Tibial nerve (tissue), 4 donors: ENCODE data around the gene ORMDL3.

Experiments used
- EP300 ChIP-seq, 2 donors: sonication (generic); formaldehyde crosslinking; IDR thresholded peaks; one replicate each; pipeline ENCODE4 v1.6.1; 2017; ENCODE audit warnings: antibody characterized with exemption in 2 of 2, mild to moderate bottlenecking in 1 of 2
- POLR2A ChIP-seq, 2 donors: fragments of 450-650 bp; IDR thresholded peaks; one replicate each; pipeline ENCODE4 v1.6.1; 2017; ENCODE audit warnings: antibody characterized with exemption in 2 of 2, mild to moderate bottlenecking in 2 of 2, moderate library complexity in 2 of 2
- TF ChIP-seq, protein P1 (sequence below), 5 experiments: fragments of 200-600 bp in 3 of 5; fragments of 450-650 bp in 2 of 5; sonication (generic) in 3 of 5; IDR thresholded peaks; one replicate each; pipeline ENCODE4 v1.5.1; 2016 to 2019; ENCODE audit warnings: antibody characterized with exemption in 5 of 5, mild to moderate bottlenecking in 3 of 5, moderate library complexity in 2 of 5

DNA sequence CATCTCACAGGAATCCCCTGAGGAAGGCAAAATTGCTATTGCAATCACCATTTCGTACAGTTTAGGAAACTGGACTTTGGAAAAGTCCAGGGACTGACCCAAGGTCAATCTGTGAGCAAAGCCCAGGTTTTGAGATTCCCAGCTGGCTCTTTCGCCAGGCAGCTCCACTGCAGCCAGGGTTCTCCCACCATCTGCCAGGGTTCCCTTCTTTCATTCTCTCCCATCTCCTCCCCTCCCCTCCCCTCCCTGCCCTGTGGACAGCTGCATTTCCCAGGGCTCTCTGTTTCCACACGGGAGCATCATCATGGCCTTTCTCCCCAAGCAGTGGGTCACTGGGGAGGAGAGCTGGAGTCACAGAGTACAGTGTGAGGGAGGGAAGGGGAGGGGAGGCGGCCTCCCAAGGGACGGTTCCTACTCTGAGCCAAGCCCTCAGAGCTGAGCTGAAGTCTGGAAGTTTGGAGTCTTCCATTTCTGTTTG is 23.5 kb upstream of the ORMDL3 start:
- TF ChIP-seq POLR2A (IDR thresholded peaks at IDR 0.05) (no peak), EP300 (IDR thresholded peaks at IDR 0.05) (no peak)
- TF ChIP-seq, protein P1, sequence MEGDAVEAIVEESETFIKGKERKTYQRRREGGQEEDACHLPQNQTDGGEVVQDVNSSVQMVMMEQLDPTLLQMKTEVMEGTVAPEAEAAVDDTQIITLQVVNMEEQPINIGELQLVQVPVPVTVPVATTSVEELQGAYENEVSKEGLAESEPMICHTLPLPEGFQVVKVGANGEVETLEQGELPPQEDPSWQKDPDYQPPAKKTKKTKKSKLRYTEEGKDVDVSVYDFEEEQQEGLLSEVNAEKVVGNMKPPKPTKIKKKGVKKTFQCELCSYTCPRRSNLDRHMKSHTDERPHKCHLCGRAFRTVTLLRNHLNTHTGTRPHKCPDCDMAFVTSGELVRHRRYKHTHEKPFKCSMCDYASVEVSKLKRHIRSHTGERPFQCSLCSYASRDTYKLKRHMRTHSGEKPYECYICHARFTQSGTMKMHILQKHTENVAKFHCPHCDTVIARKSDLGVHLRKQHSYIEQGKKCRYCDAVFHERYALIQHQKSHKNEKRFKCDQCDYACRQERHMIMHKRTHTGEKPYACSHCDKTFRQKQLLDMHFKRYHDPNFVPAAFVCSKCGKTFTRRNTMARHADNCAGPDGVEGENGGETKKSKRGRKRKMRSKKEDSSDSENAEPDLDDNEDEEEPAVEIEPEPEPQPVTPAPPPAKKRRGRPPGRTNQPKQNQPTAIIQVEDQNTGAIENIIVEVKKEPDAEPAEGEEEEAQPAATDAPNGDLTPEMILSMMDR (IDR thresholded peaks at IDR 0.05), result no peak
